Endodermal cell (in vitro differentiated cells): ENCODE data around the gene KHDRBS2. TPM values are rescaled to one million over a fixed set of nuclear protein-coding genes. Genes with fewer than 3 reads are reported as not detected.

Source experiments
- DNase-seq: peaks from one replicate; pipeline ENCODE4 v3.0.0-alpha.2; 2017
- H3K27ac ChIP-seq: 2 replicates; pipeline ENCODE4 v1.5.1; 2013; ENCODE audit warnings: mild to moderate bottlenecking, low read depth, low read length, moderate library complexity
- H3K27me3 ChIP-seq: 2 replicates; pipeline ENCODE4 v1.6.1; 2013; ENCODE audit warnings: mild to moderate bottlenecking, low read length, moderate library complexity; ENCODE audit not compliant: insufficient read depth, control insufficient read depth, poor library complexity, severe bottlenecking
- H3K36me3 ChIP-seq: 2 replicates; pipeline ENCODE4 v1.7.0; 2013; ENCODE audit warnings: mild to moderate bottlenecking, low read length, moderate library complexity; ENCODE audit not compliant: control insufficient read depth, insufficient read depth
- H3K4me1 ChIP-seq: one replicate; pipeline ENCODE4 v1.7.0; 2013; ENCODE audit warnings: low read length; ENCODE audit not compliant: control insufficient read depth, insufficient read depth
- H3K4me3 ChIP-seq: 2 replicates; pipeline ENCODE4 v1.5.1; 2013; ENCODE audit warnings: mild to moderate bottlenecking, low read length, moderate library complexity
- H3K9ac ChIP-seq: 2 replicates; pipeline ENCODE4 v1.6.1; 2013; ENCODE audit warnings: mild to moderate bottlenecking, low read length, moderate library complexity; ENCODE audit not compliant: poor library complexity, severe bottlenecking; ENCODE audit errors: extremely low read depth
- H3K9me3 ChIP-seq: 2 replicates; pipeline ENCODE4 v1.6.1; 2013; ENCODE audit warnings: mild to moderate bottlenecking, low read length, moderate library complexity; ENCODE audit not compliant: control insufficient read depth
- H3K27ac Mint-ChIP-seq: 2 replicates; pipeline ENCODE4 v1.8.0; 2020; ENCODE audit warnings: mixed read lengths
- H3K27me3 Mint-ChIP-seq: 2 replicates; pipeline ENCODE4 v1.8.0; 2021; ENCODE audit warnings: mild to moderate bottlenecking, mixed read lengths; ENCODE audit not compliant: insufficient read depth
- H3K36me3 Mint-ChIP-seq: 2 replicates; pipeline ENCODE4 v1.8.0; 2020; ENCODE audit warnings: low read depth, mixed read lengths
- H3K4me1 Mint-ChIP-seq: 2 replicates; pipeline ENCODE4 v1.8.0; 2020; ENCODE audit warnings: mixed read lengths
- H3K4me3 Mint-ChIP-seq: 2 replicates; pipeline ENCODE4 v1.8.0; 2020; ENCODE audit warnings: mild to moderate bottlenecking, moderate library complexity, mixed read lengths
- H3K9me3 Mint-ChIP-seq: 2 replicates; pipeline ENCODE4 v1.8.0; 2020; ENCODE audit warnings: mild to moderate bottlenecking, mixed read lengths
- WGBS, 2 experiments: methylation state at CpG; one replicate each; pipeline versions ENCODE4 v1.1.5 to v1.1.7; 2013; ENCODE audit warnings: missing lambda C conversion rate in 2 of 2, mixed read lengths in 1 of 2; ENCODE audit not compliant: insufficient coverage in 1 of 2, insufficient read length in 1 of 2; 5-methylcytosine and 5-hydroxymethylcytosine counted together
- total RNA-seq, 2 donors: library from RNA; stranded (reverse); fragmentation: NEBNext Ultra II Directional in 1 of 2; extraction: Animal tissue kit (Norgen Biotek cat#: 25700) in 1 of 2; gene quantifications; 2 replicates in 1 of 2; 3 replicates in 1 of 2; pipeline ENCODE4 v1.2.1, GENCODE V29; 2021
- TF ChIP-seq, protein P1 (sequence below): fragments of 200-600 bp; sonication (generic); conservative IDR thresholded peaks from 2 replicates; pipeline ENCODE4 v1.5.0; 2021; ENCODE audit warnings: antibody characterized with exemption, mild to moderate bottlenecking

The KHDRBS2 gene
- total RNA-seq, 2 donors from 2014 or later = 11.4 to 29.0 TPM

DNA sequence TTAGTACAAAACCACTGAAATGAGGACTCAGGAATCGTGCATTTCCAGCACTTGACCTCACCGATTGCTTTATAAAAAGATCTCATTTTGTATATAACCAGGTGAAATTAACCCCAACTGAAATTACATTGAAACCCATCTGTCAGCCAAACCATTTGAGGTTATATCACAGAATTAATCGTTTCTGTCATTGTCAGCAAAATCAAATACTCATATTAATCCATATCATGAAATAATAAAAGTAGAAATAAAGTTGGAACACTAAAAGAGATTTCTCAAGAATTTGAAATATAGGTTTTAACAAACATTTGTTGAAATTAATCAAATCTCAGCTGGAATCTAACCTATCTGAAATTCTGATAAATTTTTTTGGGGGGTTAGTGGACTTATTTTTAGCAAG, 23.7 kb downstream of the KHDRBS2 start:
- no peaks in the 10 kb centered on the region for H3K36me3 Mint-ChIP-seq
- TF ChIP-seq, protein P1, sequence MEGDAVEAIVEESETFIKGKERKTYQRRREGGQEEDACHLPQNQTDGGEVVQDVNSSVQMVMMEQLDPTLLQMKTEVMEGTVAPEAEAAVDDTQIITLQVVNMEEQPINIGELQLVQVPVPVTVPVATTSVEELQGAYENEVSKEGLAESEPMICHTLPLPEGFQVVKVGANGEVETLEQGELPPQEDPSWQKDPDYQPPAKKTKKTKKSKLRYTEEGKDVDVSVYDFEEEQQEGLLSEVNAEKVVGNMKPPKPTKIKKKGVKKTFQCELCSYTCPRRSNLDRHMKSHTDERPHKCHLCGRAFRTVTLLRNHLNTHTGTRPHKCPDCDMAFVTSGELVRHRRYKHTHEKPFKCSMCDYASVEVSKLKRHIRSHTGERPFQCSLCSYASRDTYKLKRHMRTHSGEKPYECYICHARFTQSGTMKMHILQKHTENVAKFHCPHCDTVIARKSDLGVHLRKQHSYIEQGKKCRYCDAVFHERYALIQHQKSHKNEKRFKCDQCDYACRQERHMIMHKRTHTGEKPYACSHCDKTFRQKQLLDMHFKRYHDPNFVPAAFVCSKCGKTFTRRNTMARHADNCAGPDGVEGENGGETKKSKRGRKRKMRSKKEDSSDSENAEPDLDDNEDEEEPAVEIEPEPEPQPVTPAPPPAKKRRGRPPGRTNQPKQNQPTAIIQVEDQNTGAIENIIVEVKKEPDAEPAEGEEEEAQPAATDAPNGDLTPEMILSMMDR = no peak
- Histone ChIP-seq H3K36me3 (no peaks in the 10 kb centered on the region), H3K27ac (no peak overlapping the region), H3K9me3 (no peaks in the 10 kb centered on the region), H3K27me3 (no peaks in the 10 kb centered on the region), H3K4me1 (no peaks in the 10 kb centered on the region), H3K4me3 (no peak overlapping the region), H3K9ac (no peak overlapping the region)
- no peak for DNase-seq
- H3K27me3 Mint-ChIP-seq = no peaks in the 10 kb centered on the region
- H3K4me3 Mint-ChIP-seq = no peak overlapping the region
- H3K27ac Mint-ChIP-seq = no peak overlapping the region
- H3K9me3 Mint-ChIP-seq = no peaks in the 10 kb centered on the region
- 95% methylated on average over 2 of the region's 3 CpGs; no CpG with 5 or more reads in 1 of the 2 experiments for WGBS, 2 experiments
- no peaks in the 10 kb centered on the region for H3K4me1 Mint-ChIP-seq

DNA sequence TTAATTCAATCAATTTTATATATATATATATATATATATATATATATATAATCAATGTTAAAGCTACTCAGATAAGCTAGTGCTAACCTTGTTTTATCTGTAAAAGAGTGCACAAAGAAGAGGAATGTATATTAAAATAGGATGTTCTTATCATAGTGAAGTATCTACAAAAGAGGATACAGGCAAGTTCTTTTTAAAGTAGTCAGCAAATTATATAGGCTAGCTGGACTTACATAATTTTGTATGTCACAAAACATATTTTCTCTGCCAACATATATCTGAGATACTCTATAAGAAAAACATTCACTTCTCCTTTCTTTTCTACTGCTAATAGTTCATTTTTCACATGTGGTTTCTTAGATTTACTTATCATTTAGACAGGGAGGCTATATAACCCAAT, 39.9 kb downstream of the KHDRBS2 start:
- Mint-ChIP-seq H3K27me3 (no peaks in the 10 kb centered on the region), H3K27ac (no peak overlapping the region), H3K36me3 (no peaks in the 10 kb centered on the region), H3K4me3 (no peak overlapping the region), H3K4me1 (no peaks in the 10 kb centered on the region), H3K9me3 (no peaks in the 10 kb centered on the region)
- H3K4me3 ChIP-seq = no peak overlapping the region
- H3K36me3 ChIP-seq = no peaks in the 10 kb centered on the region
- no peak overlapping the region for H3K27ac ChIP-seq
- H3K9me3 ChIP-seq = no peaks in the 10 kb centered on the region
- TF ChIP-seq, protein P1 = no peak
- no peaks in the 10 kb centered on the region for H3K4me1 ChIP-seq
- no peaks in the 10 kb centered on the region for H3K27me3 ChIP-seq
- no peak for DNase-seq
- no peak overlapping the region for H3K9ac ChIP-seq

DNA sequence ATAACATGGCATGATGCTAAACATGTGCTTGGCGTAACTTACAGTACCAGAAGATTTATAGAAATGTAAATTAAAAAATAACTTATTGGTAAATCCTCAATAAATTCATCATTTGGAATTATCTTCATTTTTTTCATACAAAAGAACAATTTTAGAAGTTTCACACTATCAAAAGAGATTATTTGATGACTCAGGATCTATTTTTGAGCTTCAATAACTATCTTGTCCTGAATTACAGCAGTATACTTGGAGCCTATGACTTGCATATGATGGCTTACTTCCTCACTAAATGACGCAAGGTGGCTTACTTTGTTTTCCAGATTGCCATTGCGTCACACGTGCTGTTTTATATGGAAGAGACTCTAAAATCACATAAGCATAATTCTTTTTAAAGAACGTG, 49.2 kb downstream of the KHDRBS2 start:
- H3K4me1 ChIP-seq = no peaks in the 10 kb centered on the region
- TF ChIP-seq, protein P1 = no peak
- H3K4me3 ChIP-seq = no peak overlapping the region
- WGBS, 2 experiments = 100% methylated on average over 2 to 4 of the region's 5 CpGs
- Mint-ChIP-seq H3K36me3 (peaks cover 7% of the 10 kb centered on the region), H3K27me3 (no peaks in the 10 kb centered on the region), H3K4me1 (no peaks in the 10 kb centered on the region), H3K4me3 (no peak overlapping the region), H3K27ac (no peak overlapping the region), H3K9me3 (peaks cover 4% of the 10 kb centered on the region)
- peaks cover 9% of the 10 kb centered on the region for H3K9me3 ChIP-seq
- H3K9ac ChIP-seq = no peak overlapping the region
- DNase-seq = no peak
- H3K27ac ChIP-seq = no peak overlapping the region
- no peaks in the 10 kb centered on the region for H3K27me3 ChIP-seq
- H3K36me3 ChIP-seq = no peaks in the 10 kb centered on the region
